WTC11 (cell line): ENCODE measurements around the gene MYBL2. TPM values are rescaled to one million over a fixed set of nuclear protein-coding genes. Genes with fewer than 3 reads are reported as not detected.

Experiments used
- ATAC-seq: fragments of 200-7000 bp; cut with Tn5 transposase; 2 replicates; pipeline ENCODE4 v1.10.0; 2021; ENCODE audit warnings: mild to moderate bottlenecking, moderate library complexity
- CTCF ChIA-PET: fragments of 300-600 bp; sonication (Branson Sonifier 250); formaldehyde crosslinking; loops from one replicate; lab custom pipeline; 2021; ENCODE audit warnings: antibody characterized with exemption; lab: Charles Lee
- POLR2A ChIA-PET: fragments of 350-600 bp; sonication (Branson Sonifier 250); formaldehyde crosslinking; loops from one replicate; lab custom pipeline; 2021; ENCODE audit warnings: antibody characterized with exemption; lab: Charles Lee
- DNase-seq: peaks from one replicate; pipeline ENCODE4 v3.0.0; 2021; ENCODE audit warnings: low spot score
- H3K27ac Mint-ChIP-seq: 2 replicates; pipeline ENCODE4 v1.8.0; 2021; ENCODE audit warnings: mixed read lengths
- H3K27me3 Mint-ChIP-seq: 2 replicates; pipeline ENCODE4 v1.8.0; 2021; ENCODE audit warnings: low read depth, mild to moderate bottlenecking, moderate library complexity, mixed read lengths
- H3K36me3 Mint-ChIP-seq: 2 replicates; pipeline ENCODE4 v1.8.0; 2021; ENCODE audit warnings: mixed read lengths
- H3K4me1 Mint-ChIP-seq: 2 replicates; pipeline ENCODE4 v1.8.0; 2022; ENCODE audit warnings: mixed read lengths
- H3K4me3 Mint-ChIP-seq: 2 replicates; pipeline ENCODE4 v1.8.0; 2021; ENCODE audit warnings: mild to moderate bottlenecking, moderate library complexity, mixed read lengths
- H3K9me3 Mint-ChIP-seq: 2 replicates; pipeline ENCODE4 v1.8.0; 2021; ENCODE audit warnings: mixed read lengths
- CREM ChIP-seq: sonication (generic); formaldehyde crosslinking; IDR thresholded peaks from 2 replicates; pipeline ENCODE4 v1.8.1; 2022; ENCODE audit warnings: mild to moderate bottlenecking, missing genetic modification reagents, moderate library complexity
- GTF2I ChIP-seq: fragments of 250-450 bp; sonication (Bioruptor Pico); conservative IDR thresholded peaks from 2 replicates; pipeline ENCODE4 v1.4.0; 2021; ENCODE audit warnings: mild to moderate bottlenecking
- IRF2 ChIP-seq: sonication (generic); formaldehyde crosslinking; IDR thresholded peaks from 2 replicates; pipeline ENCODE4 v1.8.0; 2022; ENCODE audit warnings: low read depth, missing genetic modification reagents, borderline replicate concordance
- JAZF1 ChIP-seq: fragments of 250-450 bp; sonication (Bioruptor Pico); IDR thresholded peaks from 2 replicates; pipeline ENCODE4 v1.9.0; 2021; ENCODE audit warnings: moderate library complexity, mild to moderate bottlenecking, inconsistent platforms
- MYBL2 ChIP-seq: sonication (generic); formaldehyde crosslinking; IDR thresholded peaks from 2 replicates; pipeline ENCODE4 v1.8.1; 2023; ENCODE audit warnings: mild to moderate bottlenecking, moderate library complexity, missing genetic modification reagents
- NFYB ChIP-seq: sonication (generic); formaldehyde crosslinking; conservative IDR thresholded peaks from 2 replicates; pipeline ENCODE4 v1.8.0; 2022; ENCODE audit warnings: low read depth, missing genetic modification reagents
- NR3C1 ChIP-seq: sonication (generic); formaldehyde crosslinking; conservative IDR thresholded peaks from 2 replicates; pipeline ENCODE4 v1.8.1; 2023; ENCODE audit warnings: low read depth, mild to moderate bottlenecking, missing genetic modification reagents
- OVOL2 ChIP-seq: fragments of 250-450 bp; sonication (Bioruptor Pico); IDR thresholded peaks from 2 replicates; pipeline ENCODE4 v1.9.0; 2021; ENCODE audit warnings: mild to moderate bottlenecking, borderline replicate concordance
- SMAD3 ChIP-seq: sonication (generic); formaldehyde crosslinking; IDR thresholded peaks from 2 replicates; pipeline ENCODE4 v1.8.0; 2022; ENCODE audit warnings: missing genetic modification reagents, mild to moderate bottlenecking, borderline replicate concordance
- ZBTB21 ChIP-seq: sonication (generic); formaldehyde crosslinking; IDR thresholded peaks from 2 replicates; pipeline ENCODE4 v1.8.1; 2023; ENCODE audit warnings: mild to moderate bottlenecking, missing genetic modification reagents, borderline replicate concordance
- ZNF138 ChIP-seq: sonication (generic); formaldehyde crosslinking; conservative IDR thresholded peaks from 2 replicates; pipeline ENCODE4 v1.8.1; 2022; ENCODE audit warnings: mild to moderate bottlenecking, moderate library complexity, missing genetic modification reagents
- ZNF219 ChIP-seq: sonication (generic); formaldehyde crosslinking; IDR thresholded peaks from 2 replicates; pipeline ENCODE4 v1.8.0; 2023; ENCODE audit warnings: missing genetic modification reagents, mild to moderate bottlenecking, borderline replicate concordance
- total RNA-seq: library from RNA; stranded (reverse); gene quantifications from 3 replicates; pipeline ENCODE4 v1.2.3, GENCODE V29; 2021
- TF ChIP-seq, protein P1 (sequence below): fragments of 250-450 bp; sonication (Bioruptor Pico); conservative IDR thresholded peaks from 2 replicates; pipeline ENCODE4 v1.9.0; 2021; ENCODE audit warnings: mild to moderate bottlenecking
- TF ChIP-seq, protein P2 (sequence below): sonication (generic); formaldehyde crosslinking; IDR thresholded peaks from 2 replicates; pipeline ENCODE4 v1.8.0; 2023; ENCODE audit warnings: missing genetic modification reagents
- TF ChIP-seq, protein P3 (sequence below): fragments of 250-450 bp; sonication (Bioruptor Pico); IDR thresholded peaks from 2 replicates; pipeline ENCODE4 v1.9.0; 2021; ENCODE audit warnings: mild to moderate bottlenecking, borderline replicate concordance
- TF ChIP-seq, protein P4 (sequence below): sonication (generic); formaldehyde crosslinking; IDR thresholded peaks from 2 replicates; pipeline ENCODE4 v1.8.0; 2022; ENCODE audit warnings: mild to moderate bottlenecking, missing genetic modification reagents
- TF ChIP-seq, protein P5 (sequence below): sonication (generic); formaldehyde crosslinking; IDR thresholded peaks from 2 replicates; pipeline ENCODE4 v1.8.0; 2022; ENCODE audit warnings: mild to moderate bottlenecking, missing genetic modification reagents
- TF ChIP-seq, protein P6 (sequence below): sonication (generic); formaldehyde crosslinking; IDR thresholded peaks from 2 replicates; pipeline ENCODE4 v1.8.0; 2022; ENCODE audit warnings: missing genetic modification reagents
- TF ChIP-seq, protein P7 (sequence below): sonication (generic); formaldehyde crosslinking; IDR thresholded peaks from 2 replicates; pipeline ENCODE4 v1.8.1; 2022; ENCODE audit warnings: missing genetic modification reagents, borderline replicate concordance

The MYBL2 gene
- total RNA-seq, 1 experiment from 2014 or later, result 166 TPM

DNA sequence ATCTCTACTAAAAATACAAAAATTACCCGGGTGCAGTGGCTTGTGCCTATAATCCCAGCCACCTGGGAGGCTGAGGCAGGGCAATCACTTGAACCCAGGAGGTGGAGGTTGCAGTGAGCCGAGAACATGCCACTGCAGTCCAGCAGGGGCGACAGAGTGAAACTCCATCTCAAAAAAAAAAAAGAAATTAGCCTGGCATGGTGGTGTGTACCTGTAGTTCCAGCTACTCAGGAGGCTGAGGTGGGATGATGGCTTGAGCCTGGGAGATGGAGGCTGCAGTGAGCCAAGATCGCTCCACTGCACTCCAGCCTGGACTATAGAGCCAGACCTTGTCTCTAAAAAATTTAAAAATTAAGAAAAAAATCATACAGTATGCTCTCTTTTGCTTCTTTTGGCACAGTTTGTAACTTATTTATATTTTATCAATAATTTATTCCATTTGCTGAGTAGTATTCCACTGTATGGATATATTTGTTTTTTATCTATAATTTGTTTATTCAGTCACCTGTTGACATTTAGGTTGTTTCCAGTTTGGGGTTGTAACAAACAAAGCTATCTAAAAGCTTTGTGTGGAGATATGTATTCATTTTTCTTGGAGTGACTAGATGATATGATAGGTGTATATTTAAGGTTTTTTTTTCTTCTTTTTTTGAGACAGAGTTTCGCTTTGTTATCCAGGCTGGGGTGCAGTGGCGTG, 8.0 kb upstream of the MYBL2 start (continued):
- TF ChIP-seq, protein P1, sequence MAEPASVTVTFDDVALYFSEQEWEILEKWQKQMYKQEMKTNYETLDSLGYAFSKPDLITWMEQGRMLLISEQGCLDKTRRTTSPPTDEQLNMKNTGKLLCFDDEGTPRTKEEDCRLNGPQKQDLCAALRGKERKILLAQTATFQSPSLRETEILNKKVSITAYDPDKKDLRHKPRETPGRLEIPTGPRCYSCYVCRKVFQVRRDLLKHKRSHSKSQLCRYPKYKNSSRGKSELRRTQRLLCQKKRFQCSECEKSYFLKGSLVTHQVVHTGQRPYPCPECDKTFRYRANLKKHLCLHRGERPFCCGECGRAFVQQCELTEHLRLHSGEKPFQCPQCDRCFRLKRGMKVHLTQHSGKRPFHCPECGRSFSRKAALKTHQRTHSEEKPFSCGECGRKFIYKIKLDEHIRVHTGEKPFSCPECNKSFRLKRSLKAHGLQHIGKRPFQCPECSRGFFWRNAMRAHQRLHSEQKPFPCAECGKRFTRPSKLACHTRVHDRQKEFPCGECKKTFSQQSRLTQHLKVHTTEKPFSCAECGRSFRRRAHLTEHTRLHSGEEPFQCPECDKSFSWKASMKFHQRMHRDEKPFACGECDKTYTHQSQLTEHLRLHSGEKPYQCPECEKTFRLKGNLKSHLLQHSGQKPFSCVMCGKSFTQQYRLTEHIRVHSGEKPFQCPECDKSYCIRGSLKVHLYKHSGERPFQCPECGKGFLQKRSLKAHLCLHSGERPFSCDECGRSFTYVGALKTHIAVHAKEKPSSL (CRISPR knock-in tag), result no peak
- no peak for TF ChIP-seq NFYB (CRISPR knock-in tag)

DNA sequence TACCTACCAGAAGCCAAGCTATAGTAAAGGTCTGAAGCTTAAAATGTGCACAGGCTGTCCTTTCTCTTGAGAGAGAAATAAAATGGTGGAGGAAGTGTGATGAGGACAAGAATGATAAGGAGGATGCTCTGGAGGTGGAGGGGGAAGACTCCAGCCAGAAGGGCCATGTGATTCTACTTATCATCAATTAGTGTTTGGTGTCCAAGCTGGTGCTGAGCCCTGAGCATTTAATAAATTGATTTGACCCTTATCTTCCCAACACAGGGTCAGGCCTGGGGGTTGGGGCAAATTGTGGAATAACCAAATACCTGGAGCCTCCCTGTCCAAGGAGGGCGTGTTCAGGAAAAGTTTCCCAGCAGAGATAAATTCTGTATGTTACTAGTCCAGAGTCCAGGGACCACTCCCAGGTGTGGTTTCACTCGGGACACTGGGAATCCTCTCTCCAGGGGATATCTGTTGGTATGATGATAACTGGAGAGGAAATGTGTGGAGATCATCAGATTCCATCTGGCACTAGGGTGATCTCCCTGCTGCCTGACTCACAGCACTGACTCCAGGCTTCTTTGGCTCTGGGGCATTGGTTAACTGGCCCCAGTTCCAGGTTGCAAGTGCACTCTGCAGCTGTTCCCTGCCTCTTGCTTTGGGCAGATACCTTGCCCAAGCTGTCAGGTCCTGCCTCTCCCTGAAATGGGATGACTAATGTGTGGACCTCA, 3.8 kb upstream of the MYBL2 start:
- H3K4me3 Mint-ChIP-seq, result no peak overlapping the region
- ChIA-PET POLR2A (no interaction called here), CTCF (interaction anchor here (3.4 kb wide), 1 partner anchor 214 kb away, joined by 13 read pairs; no protein-coding TSS in a partner anchor)
- ATAC-seq, result no peak
- H3K27me3 Mint-ChIP-seq, result peaks cover 22% of the 10 kb centered on the region
- H3K27ac Mint-ChIP-seq, result no peak overlapping the region
- H3K4me1 Mint-ChIP-seq, result peaks cover 7% of the 10 kb centered on the region; the same call in 1 of the 2 replicates
- no peaks in the 10 kb centered on the region for H3K9me3 Mint-ChIP-seq
- DNase-seq, result no peak
- H3K36me3 Mint-ChIP-seq, result no peaks in the 10 kb centered on the region
- TF ChIP-seq, protein P2, sequence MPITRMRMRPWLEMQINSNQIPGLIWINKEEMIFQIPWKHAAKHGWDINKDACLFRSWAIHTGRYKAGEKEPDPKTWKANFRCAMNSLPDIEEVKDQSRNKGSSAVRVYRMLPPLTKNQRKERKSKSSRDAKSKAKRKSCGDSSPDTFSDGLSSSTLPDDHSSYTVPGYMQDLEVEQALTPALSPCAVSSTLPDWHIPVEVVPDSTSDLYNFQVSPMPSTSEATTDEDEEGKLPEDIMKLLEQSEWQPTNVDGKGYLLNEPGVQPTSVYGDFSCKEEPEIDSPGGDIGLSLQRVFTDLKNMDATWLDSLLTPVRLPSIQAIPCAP, result no peak
- TF ChIP-seq ZNF138 (CRISPR knock-in tag) (no peak), GTF2I (CRISPR knock-in tag) (no peak), ZNF219 (CRISPR knock-in tag) (no peak), IRF2 (CRISPR knock-in tag) (no peak), MYBL2 (no peak), ZBTB21 (CRISPR knock-in tag) (no peak), SMAD3 (no peak), OVOL2 (no peak), JAZF1 (CRISPR knock-in tag) (no peak), CREM (no peak), NR3C1 (CRISPR knock-in tag) (no peak)
- TF ChIP-seq, protein P3, sequence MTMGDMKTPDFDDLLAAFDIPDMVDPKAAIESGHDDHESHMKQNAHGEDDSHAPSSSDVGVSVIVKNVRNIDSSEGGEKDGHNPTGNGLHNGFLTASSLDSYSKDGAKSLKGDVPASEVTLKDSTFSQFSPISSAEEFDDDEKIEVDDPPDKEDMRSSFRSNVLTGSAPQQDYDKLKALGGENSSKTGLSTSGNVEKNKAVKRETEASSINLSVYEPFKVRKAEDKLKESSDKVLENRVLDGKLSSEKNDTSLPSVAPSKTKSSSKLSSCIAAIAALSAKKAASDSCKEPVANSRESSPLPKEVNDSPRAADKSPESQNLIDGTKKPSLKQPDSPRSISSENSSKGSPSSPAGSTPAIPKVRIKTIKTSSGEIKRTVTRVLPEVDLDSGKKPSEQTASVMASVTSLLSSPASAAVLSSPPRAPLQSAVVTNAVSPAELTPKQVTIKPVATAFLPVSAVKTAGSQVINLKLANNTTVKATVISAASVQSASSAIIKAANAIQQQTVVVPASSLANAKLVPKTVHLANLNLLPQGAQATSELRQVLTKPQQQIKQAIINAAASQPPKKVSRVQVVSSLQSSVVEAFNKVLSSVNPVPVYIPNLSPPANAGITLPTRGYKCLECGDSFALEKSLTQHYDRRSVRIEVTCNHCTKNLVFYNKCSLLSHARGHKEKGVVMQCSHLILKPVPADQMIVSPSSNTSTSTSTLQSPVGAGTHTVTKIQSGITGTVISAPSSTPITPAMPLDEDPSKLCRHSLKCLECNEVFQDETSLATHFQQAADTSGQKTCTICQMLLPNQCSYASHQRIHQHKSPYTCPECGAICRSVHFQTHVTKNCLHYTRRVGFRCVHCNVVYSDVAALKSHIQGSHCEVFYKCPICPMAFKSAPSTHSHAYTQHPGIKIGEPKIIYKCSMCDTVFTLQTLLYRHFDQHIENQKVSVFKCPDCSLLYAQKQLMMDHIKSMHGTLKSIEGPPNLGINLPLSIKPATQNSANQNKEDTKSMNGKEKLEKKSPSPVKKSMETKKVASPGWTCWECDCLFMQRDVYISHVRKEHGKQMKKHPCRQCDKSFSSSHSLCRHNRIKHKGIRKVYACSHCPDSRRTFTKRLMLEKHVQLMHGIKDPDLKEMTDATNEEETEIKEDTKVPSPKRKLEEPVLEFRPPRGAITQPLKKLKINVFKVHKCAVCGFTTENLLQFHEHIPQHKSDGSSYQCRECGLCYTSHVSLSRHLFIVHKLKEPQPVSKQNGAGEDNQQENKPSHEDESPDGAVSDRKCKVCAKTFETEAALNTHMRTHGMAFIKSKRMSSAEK (CRISPR knock-in tag), result no peak
- TF ChIP-seq, protein P4, sequence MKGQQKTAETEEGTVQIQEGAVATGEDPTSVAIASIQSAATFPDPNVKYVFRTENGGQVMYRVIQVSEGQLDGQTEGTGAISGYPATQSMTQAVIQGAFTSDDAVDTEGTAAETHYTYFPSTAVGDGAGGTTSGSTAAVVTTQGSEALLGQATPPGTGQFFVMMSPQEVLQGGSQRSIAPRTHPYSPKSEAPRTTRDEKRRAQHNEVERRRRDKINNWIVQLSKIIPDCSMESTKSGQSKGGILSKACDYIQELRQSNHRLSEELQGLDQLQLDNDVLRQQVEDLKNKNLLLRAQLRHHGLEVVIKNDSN, result no peak
- TF ChIP-seq, protein P5, sequence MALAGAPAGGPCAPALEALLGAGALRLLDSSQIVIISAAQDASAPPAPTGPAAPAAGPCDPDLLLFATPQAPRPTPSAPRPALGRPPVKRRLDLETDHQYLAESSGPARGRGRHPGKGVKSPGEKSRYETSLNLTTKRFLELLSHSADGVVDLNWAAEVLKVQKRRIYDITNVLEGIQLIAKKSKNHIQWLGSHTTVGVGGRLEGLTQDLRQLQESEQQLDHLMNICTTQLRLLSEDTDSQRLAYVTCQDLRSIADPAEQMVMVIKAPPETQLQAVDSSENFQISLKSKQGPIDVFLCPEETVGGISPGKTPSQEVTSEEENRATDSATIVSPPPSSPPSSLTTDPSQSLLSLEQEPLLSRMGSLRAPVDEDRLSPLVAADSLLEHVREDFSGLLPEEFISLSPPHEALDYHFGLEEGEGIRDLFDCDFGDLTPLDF (CRISPR knock-in tag), result no peak
- TF ChIP-seq, protein P6, sequence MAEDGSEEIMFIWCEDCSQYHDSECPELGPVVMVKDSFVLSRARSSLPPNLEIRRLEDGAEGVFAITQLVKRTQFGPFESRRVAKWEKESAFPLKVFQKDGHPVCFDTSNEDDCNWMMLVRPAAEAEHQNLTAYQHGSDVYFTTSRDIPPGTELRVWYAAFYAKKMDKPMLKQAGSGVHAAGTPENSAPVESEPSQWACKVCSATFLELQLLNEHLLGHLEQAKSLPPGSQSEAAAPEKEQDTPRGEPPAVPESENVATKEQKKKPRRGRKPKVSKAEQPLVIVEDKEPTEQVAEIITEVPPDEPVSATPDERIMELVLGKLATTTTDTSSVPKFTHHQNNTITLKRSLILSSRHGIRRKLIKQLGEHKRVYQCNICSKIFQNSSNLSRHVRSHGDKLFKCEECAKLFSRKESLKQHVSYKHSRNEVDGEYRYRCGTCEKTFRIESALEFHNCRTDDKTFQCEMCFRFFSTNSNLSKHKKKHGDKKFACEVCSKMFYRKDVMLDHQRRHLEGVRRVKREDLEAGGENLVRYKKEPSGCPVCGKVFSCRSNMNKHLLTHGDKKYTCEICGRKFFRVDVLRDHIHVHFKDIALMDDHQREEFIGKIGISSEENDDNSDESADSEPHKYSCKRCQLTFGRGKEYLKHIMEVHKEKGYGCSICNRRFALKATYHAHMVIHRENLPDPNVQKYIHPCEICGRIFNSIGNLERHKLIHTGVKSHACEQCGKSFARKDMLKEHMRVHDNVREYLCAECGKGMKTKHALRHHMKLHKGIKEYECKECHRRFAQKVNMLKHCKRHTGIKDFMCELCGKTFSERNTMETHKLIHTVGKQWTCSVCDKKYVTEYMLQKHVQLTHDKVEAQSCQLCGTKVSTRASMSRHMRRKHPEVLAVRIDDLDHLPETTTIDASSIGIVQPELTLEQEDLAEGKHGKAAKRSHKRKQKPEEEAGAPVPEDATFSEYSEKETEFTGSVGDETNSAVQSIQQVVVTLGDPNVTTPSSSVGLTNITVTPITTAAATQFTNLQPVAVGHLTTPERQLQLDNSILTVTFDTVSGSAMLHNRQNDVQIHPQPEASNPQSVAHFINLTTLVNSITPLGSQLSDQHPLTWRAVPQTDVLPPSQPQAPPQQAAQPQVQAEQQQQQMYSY, result no peak
- TF ChIP-seq, protein P7, sequence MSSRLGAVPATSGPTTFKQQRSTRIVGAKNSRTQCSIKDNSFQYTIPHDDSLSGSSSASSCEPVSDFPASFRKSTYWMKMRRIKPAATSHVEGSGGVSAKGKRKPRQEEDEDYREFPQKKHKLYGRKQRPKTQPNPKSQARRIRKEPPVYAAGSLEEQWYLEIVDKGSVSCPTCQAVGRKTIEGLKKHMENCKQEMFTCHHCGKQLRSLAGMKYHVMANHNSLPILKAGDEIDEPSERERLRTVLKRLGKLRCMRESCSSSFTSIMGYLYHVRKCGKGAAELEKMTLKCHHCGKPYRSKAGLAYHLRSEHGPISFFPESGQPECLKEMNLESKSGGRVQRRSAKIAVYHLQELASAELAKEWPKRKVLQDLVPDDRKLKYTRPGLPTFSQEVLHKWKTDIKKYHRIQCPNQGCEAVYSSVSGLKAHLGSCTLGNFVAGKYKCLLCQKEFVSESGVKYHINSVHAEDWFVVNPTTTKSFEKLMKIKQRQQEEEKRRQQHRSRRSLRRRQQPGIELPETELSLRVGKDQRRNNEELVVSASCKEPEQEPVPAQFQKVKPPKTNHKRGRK (CRISPR knock-in tag), result no peak
